WERI-Rb-1 (cell line): ENCODE results near the gene PRMT9.

Experiments
- DNase-seq: peaks from one replicate; pipeline ENCODE4 v3.0.0-alpha.2; 2020
- H3K27ac ChIP-seq: fragments of 250-450 bp; sonication (Bioruptor Pico); 2 replicates; pipeline ENCODE4 v1.5.1; 2020; ENCODE audit warnings: mild to moderate bottlenecking, moderate library complexity
- H3K27me3 ChIP-seq: fragments of 250-450 bp; sonication (Bioruptor Pico); 2 replicates; pipeline ENCODE4 v1.5.1; 2021; ENCODE audit warnings: mild to moderate bottlenecking, low read depth, moderate library complexity; ENCODE audit not compliant: insufficient read depth, severe bottlenecking
- H3K36me3 ChIP-seq: fragments of 250-450 bp; sonication (Bioruptor Pico); 2 replicates; pipeline ENCODE4 v1.5.1; 2020; ENCODE audit warnings: mild to moderate bottlenecking, moderate library complexity
- H3K4me3 ChIP-seq: 2 replicates; pipeline ENCODE4 v1.5.1; 2011; ENCODE audit warnings: low read depth, mild to moderate bottlenecking, control low read depth, low read length
- H3K9me3 ChIP-seq: fragments of 250-450 bp; sonication (Bioruptor Pico); 2 replicates; pipeline ENCODE4 v1.5.1; 2021; ENCODE audit warnings: mild to moderate bottlenecking, moderate library complexity; ENCODE audit not compliant: severe bottlenecking
- TF ChIP-seq, protein P1 (sequence below): IDR thresholded peaks from 2 replicates; pipeline ENCODE4 v1.5.1; 2011; ENCODE audit warnings: low read depth, mild to moderate bottlenecking, control low read depth, inconsistent platforms, low read length

Gene PRMT9

DNA sequence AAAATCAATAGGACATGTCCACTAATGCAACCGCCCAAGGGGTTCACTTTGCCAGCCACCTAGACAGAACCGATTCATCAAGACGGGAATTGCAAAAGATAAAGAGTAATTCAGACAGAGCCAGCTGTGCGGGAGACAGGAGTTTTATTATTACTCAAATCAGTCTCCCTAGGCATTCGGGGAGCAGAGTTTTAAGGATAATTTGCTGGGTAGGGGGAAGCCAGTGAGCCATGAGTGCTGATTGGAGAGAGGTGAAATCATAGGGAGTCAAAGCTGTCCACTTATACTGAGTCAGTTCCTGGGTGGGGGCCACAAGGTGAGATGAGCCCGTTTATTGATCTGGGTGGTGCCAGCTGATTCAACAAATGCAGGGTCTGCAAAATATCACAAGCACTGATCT lies 58.2 kb downstream of the PRMT9 start:
- H3K36me3 ChIP-seq: peaks cover 63% of the 10 kb centered on the region

DNA sequence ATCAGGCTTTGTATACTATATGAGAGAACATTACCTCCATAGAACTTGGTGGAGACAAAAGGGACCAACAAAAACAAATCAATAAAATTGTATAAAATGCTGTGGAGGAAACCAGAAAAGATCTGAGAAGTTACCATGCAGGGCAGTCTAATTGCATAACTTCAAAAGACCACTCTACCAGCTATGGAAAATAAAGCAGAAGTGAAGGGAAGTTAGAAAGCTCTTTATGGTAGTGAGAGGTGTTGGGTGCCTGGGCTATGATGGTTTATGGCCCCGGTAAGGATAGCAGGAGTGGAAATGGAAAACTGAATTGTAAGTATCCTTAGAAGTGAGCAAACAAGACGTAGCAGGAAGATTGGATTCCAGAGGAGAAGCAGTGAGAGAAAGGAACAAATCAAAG lies 63.6 kb downstream of the PRMT9 start:
- Histone ChIP-seq H3K27ac (no peak overlapping the region), H3K27me3 (no peaks in the 10 kb centered on the region), H3K36me3 (peaks cover 45% of the 10 kb centered on the region), H3K9me3 (no peaks in the 10 kb centered on the region), H3K4me3 (no peak overlapping the region)
- DNase-seq: no peak
- TF ChIP-seq, protein P1, sequence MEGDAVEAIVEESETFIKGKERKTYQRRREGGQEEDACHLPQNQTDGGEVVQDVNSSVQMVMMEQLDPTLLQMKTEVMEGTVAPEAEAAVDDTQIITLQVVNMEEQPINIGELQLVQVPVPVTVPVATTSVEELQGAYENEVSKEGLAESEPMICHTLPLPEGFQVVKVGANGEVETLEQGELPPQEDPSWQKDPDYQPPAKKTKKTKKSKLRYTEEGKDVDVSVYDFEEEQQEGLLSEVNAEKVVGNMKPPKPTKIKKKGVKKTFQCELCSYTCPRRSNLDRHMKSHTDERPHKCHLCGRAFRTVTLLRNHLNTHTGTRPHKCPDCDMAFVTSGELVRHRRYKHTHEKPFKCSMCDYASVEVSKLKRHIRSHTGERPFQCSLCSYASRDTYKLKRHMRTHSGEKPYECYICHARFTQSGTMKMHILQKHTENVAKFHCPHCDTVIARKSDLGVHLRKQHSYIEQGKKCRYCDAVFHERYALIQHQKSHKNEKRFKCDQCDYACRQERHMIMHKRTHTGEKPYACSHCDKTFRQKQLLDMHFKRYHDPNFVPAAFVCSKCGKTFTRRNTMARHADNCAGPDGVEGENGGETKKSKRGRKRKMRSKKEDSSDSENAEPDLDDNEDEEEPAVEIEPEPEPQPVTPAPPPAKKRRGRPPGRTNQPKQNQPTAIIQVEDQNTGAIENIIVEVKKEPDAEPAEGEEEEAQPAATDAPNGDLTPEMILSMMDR: no peak

More for the DNA sequence above, 58.2 kb downstream of the PRMT9 start:
- H3K27ac ChIP-seq: no peak overlapping the region
- H3K4me3 ChIP-seq: no peak overlapping the region
- H3K27me3 ChIP-seq: no peaks in the 10 kb centered on the region
- TF ChIP-seq, protein P1: no peak
- no peak for DNase-seq
- H3K9me3 ChIP-seq: no peaks in the 10 kb centered on the region

DNA sequence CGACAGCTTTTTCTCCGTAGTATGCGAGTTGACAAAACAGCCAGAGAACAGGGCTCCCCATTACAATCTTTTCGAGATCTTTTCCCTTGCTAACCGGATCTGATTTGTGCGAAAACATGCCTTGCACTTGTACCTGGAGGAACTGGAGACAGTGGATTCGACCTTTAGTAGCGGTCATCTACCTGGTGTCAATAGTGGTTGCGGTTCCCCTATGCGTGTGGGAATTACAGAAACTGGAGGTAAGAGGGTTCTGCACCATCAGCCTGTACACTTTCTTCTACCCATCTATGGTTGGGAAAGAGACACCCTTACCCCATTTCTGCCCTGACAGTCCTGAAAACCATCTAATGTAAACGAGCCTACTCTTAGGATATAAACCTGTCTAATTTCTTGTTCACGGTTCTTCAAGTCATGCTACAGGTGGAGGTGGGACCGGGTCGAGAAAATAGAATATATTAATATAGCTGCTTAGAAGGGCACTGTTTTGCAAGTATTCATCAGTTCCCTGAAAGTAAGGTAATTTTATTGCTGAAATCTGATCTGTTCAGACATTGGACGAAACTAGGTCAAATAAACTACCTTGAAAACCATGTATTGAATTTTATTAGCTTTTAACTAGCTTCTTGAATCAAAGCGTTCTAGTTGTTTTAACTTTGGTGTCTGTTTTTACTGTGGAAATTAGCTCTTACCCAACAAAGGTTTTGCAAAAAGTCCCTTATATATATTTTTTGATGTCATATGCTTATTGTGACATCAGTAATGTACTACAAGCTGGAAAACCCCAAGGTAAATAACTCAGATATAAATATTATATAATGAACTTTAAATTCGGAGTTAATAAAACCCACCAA lies 65.9 kb downstream of the PRMT9 start:
- Histone ChIP-seq H3K4me3 (peak overlapping the region; percentile 82), H3K9me3 (no peaks in the 10 kb centered on the region), H3K36me3 (peaks cover 29% of the 10 kb centered on the region), H3K27me3 (no peaks in the 10 kb centered on the region), H3K27ac (peak overlapping the region; percentile 68)
- DNase-seq: no peak
- TF ChIP-seq, protein P1: no peak

DNA sequence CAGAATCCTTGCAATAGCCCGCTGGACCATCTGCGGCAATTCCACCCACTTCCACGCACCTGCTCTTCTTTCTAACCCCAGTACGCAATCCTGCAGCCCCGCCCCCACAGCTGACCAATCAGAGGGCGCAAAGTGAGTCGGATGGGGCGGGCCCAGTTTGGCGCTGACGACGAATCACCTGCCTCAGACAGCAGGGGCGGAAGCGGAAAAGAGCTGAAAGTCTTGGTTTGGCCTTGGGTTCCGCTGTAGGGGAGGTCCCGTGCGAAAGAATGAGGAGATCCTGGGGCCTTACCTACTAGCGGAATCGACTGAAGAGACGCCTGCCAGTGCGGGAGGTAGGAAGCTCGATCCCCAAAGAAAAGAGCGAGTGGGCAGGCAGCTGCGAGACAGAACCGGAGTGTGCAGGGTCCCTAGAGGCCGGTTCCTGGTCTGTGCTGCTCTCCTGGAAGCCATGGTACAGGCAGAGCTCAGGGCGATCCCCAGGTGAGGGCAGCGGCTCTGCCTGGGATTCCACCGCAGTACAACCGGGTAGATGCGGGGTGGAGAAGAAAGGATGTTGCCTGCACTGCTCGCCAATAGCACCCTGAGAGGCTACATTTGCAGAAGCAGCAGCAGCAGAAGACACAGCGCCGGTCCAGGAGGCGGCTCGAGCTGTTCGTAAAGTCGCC lies 66.7 kb downstream of the PRMT9 start, which contains the start of gene TMEM184C:
Gene TMEM184C (plus strand): TSS at position 225 of the 668 bp plus-strand sequence. CDS start 560 bp downstream, outside the sequence.
- TF ChIP-seq, protein P1: 0 out of 2 replicates have a peak, but pooled peaks have one; percentile 8
- Histone ChIP-seq H3K27me3 (no peaks in the 10 kb centered on the region), H3K27ac (peak within 1 kb of the TSS; percentile 68), H3K9me3 (no peaks in the 10 kb centered on the region), H3K36me3 (peaks cover 22% of the 10 kb centered on the region), H3K4me3 (peak within 1 kb of the TSS; percentile 82)
- DNase-seq: peak; percentile 99

DNA sequence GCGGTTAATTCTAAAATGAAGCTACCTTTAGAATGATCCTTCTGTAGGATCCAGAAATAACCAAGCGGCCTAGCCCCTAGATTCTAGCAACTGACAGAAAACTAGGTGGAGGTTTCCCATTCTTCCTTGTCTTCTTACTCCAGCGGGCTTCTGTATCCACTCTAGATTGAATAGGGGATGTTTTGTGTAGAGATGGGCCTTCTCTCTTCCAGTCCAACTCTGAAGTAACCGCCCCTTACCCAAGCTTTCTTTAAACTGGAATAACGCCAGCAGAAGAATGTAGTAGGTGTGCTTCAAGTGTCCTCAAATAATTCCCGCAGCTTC lies 67.2 kb downstream of the PRMT9 start:
- Histone ChIP-seq H3K27me3 (no peaks in the 10 kb centered on the region), H3K27ac (no peak overlapping the region), H3K9me3 (no peaks in the 10 kb centered on the region), H3K36me3 (peaks cover 22% of the 10 kb centered on the region), H3K4me3 (peak overlapping the region; percentile 82)
- no peak for DNase-seq
- TF ChIP-seq, protein P1: no peak
